IPS-NIHi7 (cell line): Measurements from ENCODE around the gene SCUBE3.

ENCODE experiments used
- DNase-seq: peaks from one replicate; pipeline ENCODE4 v3.0.0; 2012; ENCODE audit warnings: mixed read lengths; ENCODE audit errors: extremely low spot score

Gene SCUBE3

DNA sequence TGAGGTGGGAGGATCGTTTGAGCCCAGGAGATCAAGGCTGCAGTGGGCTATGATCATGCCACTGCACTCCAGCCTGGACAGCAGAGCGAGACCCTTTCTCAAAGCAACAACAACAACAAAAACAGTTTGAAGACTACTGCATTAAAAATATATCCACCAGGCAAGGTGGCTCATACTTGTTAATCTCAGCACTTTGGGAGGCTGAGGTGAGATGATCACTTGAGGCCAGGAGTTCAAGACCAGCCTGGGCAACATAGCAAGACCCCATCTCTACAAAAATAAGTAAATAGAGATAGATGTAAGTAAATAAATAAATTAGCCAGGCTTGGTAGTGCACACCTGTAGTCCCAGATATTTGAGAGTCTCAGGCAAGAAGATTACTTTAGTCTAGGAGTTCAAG is 58.2 kb downstream of the SCUBE3 start:
- no peak for DNase-seq

DNA sequence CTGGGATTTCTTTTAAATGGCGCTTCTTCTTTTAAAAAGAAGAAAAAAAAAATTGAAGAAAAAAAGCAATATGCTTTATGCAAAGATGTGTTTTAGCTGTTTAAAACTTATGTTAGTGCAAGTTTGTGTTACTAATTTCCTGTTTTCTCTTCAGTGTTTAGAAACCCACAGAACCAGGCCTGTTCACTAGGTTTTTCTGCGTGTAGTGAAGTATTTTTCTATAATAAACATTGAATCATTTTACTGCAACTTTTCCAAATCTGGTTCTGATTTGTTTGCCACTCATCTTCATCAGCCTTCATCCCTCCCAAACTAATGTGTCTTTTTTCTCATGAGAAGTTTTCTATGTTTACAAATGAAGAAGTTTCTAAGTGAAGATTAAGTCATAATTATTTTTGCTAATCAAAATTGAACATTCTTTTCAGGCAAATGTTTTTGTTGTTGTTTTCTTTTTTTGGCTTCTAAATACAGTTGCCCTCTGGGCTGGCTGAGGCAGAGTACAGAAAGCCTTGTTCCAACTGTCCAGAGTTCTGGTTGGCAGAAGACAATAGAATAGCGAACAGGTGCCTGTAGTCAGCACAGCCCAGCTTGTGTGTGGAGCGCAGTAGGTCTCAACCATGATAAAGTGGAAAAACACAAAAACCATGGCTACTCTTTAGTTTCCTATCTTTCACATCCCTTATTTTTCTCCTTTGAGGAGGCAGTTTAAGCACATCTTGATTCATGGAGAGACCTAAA is 60.2 kb downstream of the SCUBE3 start:
- DNase-seq: no peak

DNA sequence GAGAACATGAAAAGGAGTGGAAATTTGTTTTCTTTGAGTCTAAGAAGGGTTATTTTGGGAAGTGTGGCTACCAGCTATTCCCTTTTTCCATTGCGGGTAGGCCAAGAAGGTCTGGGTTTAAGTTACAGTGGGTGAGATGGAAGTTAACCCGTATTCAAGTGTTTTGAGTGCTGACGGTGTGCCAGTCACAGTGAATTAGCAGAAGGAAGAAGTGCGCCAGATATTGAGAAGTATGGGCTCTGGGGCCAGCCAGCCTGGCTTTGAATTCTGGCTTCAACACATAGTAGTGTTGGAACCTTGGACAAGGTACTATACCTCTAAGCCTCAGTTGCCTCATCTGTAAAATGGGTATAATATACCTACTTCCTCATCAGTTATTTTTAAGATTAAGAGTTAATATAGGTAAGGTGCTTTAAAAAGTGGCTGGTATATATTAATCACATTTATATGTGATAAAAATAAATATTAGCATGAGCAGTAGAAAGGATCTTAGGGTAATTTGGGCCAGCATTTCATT is 62.0 kb downstream of the SCUBE3 start:
- no peak for DNase-seq

DNA sequence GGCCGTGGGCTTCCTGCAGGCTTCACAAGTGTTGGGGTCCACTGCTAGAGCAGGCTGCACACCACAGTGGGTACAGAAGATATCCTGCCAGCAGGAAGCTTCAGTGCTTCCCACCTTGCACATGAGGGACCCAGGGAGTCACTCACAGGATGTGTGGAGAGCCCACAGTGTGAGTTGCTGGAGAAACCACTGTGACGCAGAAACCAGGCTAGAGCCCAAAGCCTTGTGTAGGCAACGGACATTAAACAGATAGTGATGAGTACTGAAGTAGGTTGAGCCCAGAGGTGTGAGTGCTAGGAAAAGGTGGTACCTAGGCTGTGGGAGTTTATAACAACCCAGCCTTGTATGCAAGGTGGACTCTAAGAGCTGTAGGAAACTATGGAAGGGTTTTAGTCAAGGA is 65.0 kb downstream of the SCUBE3 start:
- DNase-seq: no peak

DNA sequence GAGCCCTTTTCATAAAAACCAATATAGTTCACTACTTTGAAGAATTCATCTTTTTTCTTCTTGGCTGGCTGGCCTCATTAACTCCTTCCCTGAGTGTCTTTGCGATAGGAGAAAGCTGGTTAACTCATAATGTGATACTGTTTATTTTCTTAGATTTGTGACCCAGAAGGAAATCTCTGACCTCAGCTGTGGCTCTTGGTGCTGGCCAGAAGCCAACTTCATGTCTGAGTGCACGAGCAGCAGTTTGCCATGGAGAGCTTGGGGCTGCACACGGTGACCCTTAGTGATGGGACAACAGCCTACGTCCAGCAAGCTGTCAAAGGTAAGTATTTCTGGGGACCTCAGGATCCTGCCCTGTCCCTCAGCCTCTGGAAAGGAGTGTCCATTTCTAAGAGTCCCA is 67.1 kb downstream of the SCUBE3 start:
- DNase-seq: no peak

DNA sequence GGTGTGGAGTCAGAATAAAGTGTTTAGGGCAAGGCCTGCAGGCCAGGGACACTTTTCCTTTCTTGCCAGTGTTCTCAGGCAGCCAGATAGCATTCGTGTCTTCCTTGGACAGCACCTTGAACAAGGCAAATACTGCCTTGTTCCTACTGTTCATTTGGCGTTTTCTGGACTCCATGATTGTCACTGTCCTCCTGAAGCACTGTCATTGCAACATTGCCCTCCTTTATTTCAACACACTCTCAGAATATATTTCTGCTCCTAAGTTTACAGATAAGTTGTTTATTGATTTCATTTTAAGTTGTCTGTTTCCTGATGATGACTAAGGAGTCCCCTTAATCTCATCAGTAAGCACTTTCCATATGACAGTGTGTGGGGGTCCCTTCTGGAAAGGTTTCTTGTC is 68.7 kb downstream of the SCUBE3 start:
- DNase-seq: no peak

DNA sequence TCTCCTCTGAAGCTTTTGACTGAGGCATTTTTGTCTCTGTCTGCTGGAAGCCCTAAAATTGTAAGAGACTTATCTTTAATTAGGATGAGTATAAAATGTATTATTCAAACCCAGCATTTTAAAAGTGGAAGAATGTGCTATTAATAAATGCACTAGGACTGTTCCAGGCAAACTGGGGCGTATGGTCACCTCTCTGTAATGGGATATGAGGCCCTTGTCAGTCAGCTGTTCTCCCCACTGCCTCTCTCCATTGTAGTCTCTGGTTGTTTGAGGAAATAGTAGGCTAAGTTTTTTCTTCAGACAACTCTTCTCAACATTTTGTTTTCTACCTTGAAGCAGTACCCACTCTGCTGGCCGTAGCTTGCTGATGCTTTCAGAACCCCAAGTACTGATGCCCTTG is 69.6 kb downstream of the SCUBE3 start:
- DNase-seq: no peak

DNA sequence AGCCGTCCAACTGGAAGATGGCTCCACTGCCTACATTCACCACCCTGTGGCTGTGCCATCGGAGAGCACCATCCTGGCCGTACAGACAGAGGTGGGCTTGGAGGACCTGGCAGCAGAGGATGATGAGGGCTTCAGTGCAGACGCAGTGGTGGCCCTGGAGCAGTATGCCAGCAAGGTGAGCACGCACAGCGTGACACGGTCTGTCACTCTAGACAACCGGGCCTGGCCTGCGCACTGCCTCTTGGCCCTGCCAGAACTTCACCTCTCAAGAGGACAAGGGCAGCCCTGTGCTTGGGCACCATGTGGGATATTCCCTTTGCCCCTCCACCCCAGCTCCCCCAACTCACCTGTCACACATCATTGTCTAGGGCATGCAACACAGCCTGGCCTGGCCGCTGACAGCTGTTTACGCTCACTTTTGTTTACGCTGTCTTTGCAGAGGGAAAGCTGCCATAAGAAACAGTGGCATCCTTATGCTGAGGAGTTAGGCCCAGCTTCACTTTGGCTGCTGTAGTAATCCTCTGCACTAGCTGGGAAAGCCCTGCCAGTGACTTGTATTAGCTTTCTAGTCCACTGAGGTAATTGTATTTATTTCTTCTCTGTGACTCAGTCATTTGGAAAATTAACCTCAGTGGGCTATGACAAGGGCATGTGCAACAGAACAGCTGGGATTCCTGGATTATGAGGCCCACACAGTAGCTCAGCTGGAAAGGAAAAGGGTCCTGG is 74.1 kb downstream of the SCUBE3 start:
- no peak for DNase-seq

DNA sequence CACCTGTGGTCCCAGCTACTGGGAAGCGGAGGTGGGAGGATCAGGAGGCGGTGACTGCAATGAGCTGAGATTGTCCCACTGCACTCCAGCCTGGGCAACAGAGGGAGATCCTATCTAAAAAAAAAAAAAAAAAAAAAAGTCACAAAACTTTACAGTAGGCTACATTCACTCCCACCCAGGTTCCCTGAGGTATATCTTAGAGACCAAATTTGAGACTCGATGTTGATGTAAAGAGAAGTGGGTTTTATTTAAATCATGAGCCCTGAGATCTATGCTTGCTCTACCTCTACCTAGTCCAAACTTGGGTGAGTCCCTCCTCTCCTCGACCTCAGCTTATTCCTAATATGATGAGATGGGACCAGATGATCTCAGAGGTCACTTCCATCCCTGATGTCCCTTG is 75.1 kb downstream of the SCUBE3 start:
- no peak for DNase-seq

DNA sequence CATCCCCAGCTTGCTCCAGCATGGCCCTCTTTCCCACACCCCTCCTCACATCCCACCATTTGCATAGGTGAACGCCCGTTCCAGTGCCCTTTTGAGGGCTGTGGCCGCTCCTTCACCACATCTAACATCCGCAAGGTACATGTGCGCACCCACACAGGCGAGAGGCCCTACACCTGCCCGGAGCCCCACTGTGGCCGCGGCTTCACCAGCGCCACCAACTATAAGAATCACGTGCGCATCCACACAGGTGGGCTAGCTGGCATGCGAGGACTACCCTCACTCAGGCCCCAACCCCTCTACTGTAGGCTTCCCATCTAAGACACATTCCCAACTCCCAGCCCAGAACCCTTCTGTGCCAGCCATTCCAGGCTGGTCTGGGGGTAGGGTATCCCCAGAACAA is 77.7 kb downstream of the SCUBE3 start:
- DNase-seq: no peak

DNA sequence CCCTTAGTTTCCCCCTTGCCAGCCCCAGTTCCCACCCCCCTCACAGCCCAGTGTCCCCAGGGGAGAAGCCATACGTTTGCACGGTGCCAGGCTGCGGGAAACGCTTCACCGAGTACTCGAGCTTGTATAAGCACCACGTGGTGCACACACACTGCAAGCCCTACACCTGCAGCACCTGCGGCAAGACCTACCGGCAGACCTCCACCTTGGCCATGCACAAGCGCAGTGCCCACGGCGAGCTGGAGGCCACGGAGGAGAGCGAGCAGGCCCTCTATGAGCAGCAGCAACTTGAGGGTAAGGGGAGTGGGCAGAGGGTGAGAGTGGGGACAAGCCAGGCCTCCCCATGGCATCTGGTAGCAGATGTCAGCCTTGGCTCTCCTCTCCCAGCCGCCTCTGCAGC is 78.7 kb downstream of the SCUBE3 start:
- DNase-seq: no peak

DNA sequence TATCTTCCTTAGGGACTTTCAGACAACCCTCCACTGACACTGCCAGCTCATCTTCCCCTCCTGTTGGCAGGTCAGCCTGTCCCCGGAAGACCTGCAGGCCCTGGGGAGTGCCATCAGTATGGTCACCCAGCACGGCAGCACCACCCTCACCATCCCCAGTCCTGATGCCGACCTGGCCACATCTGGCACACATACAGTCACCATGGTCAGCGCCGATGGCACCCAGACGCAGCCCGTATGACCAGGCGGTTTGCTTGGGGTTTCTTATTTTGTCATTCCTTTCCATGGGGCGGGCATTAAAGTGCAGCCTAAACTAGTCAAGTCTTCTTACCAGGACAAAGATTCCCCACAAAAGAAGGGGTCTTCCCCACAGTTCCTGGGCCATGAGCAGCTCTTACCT is 79.9 kb downstream of the SCUBE3 start:
- no peak for DNase-seq

DNA sequence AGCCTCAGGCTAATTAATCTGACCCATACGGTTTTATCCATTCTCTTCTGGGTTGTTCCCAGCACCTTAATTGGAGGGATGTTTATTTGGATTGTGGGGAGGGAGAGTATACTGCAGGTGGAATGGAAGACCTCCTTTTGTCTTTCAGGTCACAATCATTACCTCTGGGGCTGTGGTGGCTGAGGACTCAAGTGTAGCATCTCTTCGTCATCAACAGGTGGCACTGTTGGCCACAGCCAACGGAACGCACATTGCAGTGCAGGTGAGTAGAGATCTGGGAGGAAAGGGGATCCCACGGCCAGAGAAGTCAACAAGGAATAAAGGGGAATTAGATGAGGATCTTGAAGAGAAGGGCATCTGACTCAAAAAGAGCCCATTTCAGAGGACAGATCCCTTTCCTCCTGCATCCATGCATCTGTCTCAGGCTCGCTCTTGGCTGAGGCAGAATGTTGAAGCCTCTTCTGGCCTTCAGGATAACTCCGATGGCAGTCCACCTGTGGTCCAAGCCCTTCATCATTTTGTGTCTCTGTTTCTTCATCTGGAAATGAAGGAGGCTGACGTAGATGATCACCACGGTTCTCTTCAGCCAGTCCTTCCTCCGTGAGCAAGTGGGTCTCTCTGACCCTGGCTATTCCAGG is 80.7 kb downstream of the SCUBE3 start:
- peak; percentile 90 for DNase-seq

DNA sequence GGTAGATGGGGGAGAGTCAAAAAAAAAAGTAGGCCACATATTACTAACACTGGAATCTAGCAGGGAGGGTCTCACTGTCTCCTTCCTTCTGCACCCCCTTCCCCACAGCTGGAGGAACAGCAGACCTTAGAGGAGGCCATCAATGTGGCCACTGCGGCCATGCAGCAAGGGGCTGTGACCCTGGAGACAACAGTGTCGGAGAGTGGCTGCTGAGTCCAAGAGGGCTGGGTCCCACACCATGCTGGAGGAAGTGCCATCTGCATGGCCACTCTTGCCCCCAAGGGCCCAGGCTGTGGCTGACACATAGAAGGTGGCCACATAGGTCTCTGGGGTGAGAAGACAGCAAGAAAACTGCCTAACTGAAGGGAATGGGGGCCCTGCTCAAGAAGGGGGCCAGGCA is 81.3 kb downstream of the SCUBE3 start:
- DNase-seq: no peak

DNA sequence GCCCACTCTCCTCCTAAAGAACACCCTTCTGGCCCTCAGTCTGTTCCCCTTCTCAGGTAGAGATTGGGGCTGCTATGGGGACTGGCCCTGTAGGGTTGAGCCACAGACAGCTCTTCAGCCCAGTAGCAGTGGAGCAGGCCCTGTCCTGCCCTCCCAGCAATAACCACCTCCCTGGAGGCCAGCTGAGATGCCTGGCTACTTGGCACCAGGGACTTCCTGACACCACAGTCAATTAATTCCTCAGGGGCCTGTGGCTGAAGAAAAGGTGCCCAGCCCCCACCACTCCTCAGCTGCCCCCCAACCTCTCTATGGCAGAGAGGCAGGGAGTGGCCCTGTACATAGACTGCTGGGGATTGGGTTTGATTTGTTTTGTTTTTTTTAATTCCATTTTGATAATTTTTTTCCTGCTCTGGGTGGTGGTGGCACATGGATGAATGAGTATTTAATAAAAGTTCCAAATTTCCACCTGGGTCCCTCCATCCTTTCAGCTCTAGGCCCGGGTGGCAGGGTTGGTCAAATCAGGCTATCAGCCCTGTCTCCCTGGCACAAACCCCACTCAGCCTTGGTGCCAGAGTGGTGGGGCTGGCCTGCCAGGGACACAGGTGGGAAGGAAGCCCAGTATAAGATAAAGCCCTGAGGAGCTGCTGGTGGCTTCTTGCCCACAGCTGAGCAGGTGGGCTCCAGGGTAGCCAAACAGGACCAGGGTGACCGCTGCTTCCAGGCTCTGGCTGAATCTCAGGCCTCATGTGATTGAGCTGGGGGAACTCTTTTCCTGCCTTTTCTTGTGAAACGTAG is 82.0 kb downstream of the SCUBE3 start:
- DNase-seq: no peak

DNA sequence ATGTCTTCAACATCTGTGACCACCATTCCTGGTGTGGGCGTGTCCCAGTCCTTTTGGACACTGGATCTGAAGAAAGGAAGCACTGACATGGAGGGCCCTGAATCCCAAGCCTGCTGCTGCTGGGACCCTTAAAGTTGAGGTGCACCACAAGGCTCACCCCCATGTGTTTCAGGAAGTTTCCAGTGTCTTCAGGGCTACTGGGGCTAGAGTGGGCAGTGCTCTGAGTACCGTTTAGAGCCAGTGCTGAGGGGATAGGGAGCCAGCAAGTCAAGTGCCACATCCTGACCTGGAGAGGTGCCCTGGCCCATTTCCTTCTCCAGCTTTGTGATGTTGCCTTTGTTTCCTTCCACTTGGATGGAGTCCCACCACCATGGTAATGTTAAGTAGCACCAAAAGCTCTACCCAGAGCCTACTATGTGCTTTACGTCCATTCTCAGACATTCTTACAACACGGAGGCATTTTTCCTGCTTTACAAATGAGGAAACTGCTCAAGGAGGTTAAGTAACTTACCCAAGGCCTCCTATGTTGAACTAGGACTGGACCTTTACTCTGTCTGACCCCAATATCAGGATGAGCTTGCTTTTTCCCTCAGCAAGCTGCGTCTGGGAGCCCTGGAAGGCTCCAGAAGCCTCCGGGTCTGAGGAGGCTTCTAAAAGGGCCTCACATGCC is 83.3 kb downstream of the SCUBE3 start:
- DNase-seq: no peak

DNA sequence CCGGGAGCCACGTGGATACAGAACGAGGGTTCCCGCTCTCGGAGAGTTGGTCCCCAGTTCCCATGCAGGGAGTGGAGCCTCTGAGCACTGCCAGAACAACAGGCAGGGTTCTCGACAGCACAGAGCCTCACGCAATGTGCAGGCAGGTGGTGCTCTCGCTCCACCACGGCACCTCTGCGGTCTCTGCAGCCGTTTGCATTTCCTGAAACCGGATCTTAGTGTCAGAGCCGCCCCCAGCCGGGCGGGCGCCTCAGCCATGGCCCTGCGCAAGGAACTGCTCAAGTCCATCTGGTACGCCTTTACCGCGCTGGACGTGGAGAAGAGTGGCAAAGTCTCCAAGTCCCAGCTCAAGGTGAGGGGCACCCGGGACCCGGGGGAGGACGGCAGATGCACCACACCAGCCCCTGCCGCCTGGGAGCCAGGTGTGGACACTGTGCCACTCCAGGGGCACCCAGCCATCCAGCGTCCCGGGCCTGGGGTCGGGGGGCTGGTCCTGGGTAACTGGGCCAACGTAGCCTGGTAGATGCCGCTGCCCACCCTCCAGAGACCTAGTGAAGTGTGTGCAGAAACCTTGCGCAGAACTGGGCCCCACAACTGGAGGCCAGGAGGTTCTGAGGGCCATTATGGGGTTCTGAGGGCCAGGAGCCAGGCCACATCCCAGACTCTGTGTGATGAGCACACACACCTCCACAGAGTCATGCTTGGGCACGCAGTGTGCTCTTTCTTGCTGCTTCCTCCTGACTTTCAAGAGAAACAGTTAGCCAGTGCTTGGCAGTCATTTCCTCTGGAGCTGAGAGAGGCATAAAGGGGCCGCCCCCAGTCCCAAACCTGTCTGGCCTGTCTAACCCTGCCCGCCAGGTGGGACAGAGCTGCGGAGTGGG is 84.1 kb downstream of the SCUBE3 start, which contains the start of gene DEF6:
DEF6 (plus strand) TSS at position 218 of the 881 bp plus-strand sequence; CDS start at position 257, 39 bp downstream.
- DNase-seq: peak; percentile 96

DNA sequence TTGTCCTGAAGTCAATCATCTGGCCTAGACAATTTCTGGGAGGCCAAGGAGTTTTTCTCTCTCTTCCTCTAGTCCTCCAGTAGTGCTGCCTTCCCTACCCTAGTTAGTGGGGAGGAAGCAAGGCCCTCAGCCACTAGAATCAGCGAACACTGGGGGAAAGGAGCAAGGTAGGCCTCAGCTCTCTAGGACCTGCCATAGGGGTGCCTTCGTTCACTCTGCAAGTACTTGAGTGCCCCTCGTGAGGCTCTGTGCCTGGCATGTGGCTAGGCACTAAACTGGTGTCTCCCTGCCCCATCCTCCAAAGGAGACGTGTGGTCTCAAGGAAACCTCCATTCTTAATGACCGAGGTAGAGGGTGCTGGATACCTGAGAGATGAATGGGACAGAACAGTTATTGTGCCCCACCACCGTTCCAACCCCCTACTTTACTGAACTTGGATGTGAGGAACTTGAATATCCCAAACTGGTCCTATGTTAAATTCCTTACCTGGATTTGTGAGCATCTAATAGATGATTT is 84.9 kb downstream of the SCUBE3 start:
- no peak for DNase-seq

DNA sequence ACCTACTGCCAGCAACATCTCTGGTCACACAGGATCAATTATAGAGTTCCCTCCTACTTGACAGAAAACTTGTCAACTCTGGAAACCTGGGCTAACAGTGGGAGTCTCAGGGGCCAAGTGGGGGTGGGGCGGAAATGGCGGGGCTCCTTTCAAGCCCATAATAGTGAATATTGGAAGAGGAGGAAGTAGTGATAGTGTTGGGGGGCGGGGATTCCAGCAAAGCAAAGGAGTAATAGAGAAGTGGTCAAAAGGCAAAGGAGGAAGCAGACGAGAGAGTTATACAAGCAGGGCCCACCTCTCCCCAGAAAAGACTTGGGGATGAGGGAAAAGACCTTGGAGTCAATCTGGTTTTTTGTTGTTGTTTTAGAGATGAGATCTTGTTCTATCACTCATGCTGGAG is 85.9 kb downstream of the SCUBE3 start:
- DNase-seq: no peak

DNA sequence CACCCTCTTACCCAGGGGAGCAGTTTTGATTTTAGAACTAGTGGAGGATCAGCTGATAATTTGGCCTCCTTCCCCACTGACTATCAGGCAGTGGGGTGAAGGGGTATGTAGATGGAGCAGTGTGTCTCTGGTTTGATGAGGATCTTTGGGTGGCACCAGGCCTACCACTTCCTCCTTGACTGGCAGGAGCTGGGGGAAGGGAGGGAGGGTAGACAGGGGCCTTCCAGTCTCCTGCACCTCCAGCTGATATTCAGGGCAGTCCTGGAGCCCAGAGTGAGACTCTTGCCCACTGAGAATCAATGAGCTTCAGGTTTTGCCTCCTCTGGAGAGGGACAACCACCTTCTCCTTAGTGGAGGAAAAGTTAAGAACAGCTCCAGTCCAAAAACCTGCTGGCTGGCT is 87.1 kb downstream of the SCUBE3 start:
- DNase-seq: no peak
